ENCODE results near the gene ESRRA. TPM values are rescaled to one million over a fixed set of nuclear protein-coding genes. Genes with fewer than 3 reads are reported as not detected.

Gene ESRRA
- total and polyA plus RNA-seq, 2 of the 13 experiments (the other 11 are each of a cell fraction or from before 2014, with no cell fraction given), result 18.1 to 36.3 TPM

DNA sequence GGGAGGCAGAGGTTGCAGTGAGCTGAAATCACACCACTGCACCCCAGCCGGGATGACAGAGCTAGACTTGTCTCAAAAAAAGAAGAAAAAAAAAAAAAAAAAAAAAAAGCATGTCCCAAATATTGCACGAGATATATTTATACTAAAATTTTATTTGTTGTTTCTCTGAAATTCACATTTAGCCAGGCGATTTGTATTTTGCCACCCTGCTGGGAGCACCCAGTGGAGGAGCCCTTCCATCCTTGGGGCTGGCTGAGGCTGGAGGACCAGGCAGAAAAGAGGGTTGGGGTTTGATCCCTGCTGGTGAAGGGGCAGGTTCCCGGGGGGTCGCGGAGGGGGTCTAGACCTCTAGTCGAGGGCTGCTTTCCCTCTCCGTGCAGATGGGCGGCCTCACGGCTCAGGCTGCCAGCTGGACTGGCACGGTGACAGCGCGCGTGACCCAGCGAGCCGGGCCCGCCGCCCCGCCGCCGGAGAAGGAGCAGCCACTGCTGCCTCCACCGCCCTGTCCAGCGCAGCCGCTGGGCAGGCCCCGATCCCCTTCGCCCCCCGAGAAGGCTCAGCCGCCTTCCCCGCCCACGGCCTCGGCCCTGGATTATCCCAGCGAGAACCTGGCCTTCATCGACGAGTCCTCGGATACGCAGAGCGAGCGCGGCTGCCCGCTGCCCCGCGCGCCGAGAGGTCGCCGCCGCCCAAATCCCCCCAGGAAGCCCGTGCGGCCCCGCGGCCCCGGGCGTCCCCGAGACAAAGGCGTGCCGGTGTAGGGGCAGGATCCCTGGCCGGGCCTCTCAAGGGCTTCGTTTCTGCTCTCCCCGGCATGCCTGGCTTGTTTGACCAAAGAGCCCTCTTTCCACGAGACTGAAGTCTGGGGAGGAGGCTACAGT is 6.1 kb upstream of the ESRRA start:
- Histone ChIP-seq H3K4me2 (ENCODE audit: low read depth, low read length) (peak overlapping the region; percentile 84), H3K9me3 (ENCODE audit: low read length) (no peaks in the 10 kb centered on the region), H3K4me1 (ENCODE audit: insufficient read depth, low read length) (peaks cover 39% of the 10 kb centered on the region), H3K27ac (ENCODE audit: extremely low read length, insufficient read depth, low read length) (no peak overlapping the region), H4K20me1 (ENCODE audit: insufficient read depth, low read length) (0 out of 2 replicates have a peak, but pooled peaks cover 5% of the 10 kb centered on the region), H3K36me3 (replicated peaks in 1 of 2; ENCODE audit: control insufficient read depth in 1 of 2, insufficient read depth in 2 of 2, low read length in 2 of 2) (no peaks in the 10 kb centered on the region), H3K27me3 (ENCODE audit: control insufficient read depth in 1 of 2, insufficient read depth in 2 of 2, low read length in 2 of 2) (peaks cover 26 to 64% of the 10 kb centered on the region in 2 experiments; a peak in 4 of 5 replicates), H2AFZ (ENCODE audit: low read length) (no peak overlapping the region), H3K79me2 (ENCODE audit: insufficient read depth, low read length) (no peaks in the 10 kb centered on the region), H3K4me3 (replicated peaks in 1 of 3; ENCODE audit: insufficient read depth in 1 of 3, low read depth in 2 of 3, low read length in 3 of 3) (peak overlapping the region; percentile 31 to 64 (median 46); a peak in 5 of 6 replicates), H3K9ac (ENCODE audit: insufficient read depth, low read depth, low read length) (peak overlapping the region; percentile 25; the same call in 1 of the 2 replicates)
- DNase-seq (ENCODE audit: low spot score) (no peak), ATAC-seq (peak; percentile 16; the same call in 2 of the 3 replicates), FAIRE-seq (no peak)
- intact Hi-C loops (cut with micrococcal nuclease; ENCODE audit: unreplicated experiment) (no loop called here), in situ Hi-C loops (cut with HindIII; ENCODE audit: extremely low pct_ligation_motif_present, low pct_unique_long_range_greater_than_20kb) (no loop called here)
- ChIA-PET CTCF (ENCODE audit: low intra/inter-chr PET ratio, low total read pairs) (no interaction called here), POLR2A (interaction anchor here (0.7 to 1.0 kb wide), 2 partner anchors 25 to 30 kb away, joined by 3 to 4 read pairs; no protein-coding TSS in a partner anchor)
- BruUV-seq (replicated peaks), result no TSS peak
- 7% methylated on average over 4 of the region's 60 CpGs for whole genome bisulfite sequencing (ENCODE audit: low lambda C conversion rate)
- TF ChIP-seq, protein P1, sequence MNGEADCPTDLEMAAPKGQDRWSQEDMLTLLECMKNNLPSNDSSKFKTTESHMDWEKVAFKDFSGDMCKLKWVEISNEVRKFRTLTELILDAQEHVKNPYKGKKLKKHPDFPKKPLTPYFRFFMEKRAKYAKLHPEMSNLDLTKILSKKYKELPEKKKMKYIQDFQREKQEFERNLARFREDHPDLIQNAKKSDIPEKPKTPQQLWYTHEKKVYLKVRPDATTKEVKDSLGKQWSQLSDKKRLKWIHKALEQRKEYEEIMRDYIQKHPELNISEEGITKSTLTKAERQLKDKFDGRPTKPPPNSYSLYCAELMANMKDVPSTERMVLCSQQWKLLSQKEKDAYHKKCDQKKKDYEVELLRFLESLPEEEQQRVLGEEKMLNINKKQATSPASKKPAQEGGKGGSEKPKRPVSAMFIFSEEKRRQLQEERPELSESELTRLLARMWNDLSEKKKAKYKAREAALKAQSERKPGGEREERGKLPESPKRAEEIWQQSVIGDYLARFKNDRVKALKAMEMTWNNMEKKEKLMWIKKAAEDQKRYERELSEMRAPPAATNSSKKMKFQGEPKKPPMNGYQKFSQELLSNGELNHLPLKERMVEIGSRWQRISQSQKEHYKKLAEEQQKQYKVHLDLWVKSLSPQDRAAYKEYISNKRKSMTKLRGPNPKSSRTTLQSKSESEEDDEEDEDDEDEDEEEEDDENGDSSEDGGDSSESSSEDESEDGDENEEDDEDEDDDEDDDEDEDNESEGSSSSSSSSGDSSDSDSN (CRISPR knock-in tag; IDR thresholded peaks at IDR 0.05), result peak; percentile 40; the same call in 1 of the 2 replicates
- 0 out of 2 replicates have a peak, but pooled peaks have one; percentile 10 for TF ChIP-seq ZNF788 (CRISPR knock-in tag; IDR thresholded peaks at IDR 0.05; ENCODE audit: borderline replicate concordance)
- 0 out of 2 replicates have a peak, but pooled peaks have one; percentile 17 for TF ChIP-seq BCL6 (CRISPR knock-in tag; IDR thresholded peaks at IDR 0.05)
- peak; percentile 51; the same call in 1 of the 2 replicates for TF ChIP-seq ZNF777 (CRISPR knock-in tag; IDR thresholded peaks at IDR 0.05)
- TF ChIP-seq ZNF556 (CRISPR knock-in tag; IDR thresholded peaks at IDR 0.05; ENCODE audit: borderline replicate concordance), result no peak
- TF ChIP-seq HNRNPL (IDR thresholded peaks at IDR 0.05; ENCODE audit: low read depth, low read length), result 0 out of 2 replicates have a peak, but pooled peaks have one; percentile 42
- TF ChIP-seq, protein P2, sequence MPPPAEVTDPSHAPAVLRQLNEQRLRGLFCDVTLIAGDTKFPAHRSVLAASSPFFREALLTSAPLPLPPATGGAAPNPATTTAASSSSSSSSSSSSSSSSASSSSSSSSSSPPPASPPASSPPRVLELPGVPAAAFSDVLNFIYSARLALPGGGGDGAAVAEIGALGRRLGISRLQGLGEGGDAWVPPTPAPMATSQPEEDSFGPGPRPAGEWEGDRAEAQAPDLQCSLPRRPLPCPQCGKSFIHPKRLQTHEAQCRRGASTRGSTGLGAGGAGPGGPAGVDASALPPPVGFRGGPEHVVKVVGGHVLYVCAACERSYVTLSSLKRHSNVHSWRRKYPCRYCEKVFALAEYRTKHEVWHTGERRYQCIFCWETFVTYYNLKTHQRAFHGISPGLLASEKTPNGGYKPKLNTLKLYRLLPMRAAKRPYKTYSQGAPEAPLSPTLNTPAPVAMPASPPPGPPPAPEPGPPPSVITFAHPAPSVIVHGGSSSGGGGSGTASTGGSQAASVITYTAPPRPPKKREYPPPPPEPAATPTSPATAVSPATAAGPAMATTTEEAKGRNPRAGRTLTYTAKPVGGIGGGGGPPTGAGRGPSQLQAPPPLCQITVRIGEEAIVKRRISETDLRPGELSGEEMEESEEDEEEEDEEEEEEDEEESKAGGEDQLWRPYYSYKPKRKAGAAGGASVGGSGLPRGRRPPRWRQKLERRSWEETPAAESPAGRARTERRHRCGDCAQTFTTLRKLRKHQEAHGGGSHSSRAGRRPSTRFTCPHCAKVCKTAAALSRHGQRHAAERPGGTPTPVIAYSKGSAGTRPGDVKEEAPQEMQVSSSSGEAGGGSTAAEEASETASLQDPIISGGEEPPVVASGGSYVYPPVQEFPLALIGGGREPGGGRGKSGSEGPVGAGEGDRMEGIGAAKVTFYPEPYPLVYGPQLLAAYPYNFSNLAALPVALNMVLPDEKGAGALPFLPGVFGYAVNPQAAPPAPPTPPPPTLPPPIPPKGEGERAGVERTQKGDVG (CRISPR knock-in tag; IDR thresholded peaks at IDR 0.05; ENCODE audit: borderline replicate concordance), result no peak
- TF ChIP-seq ZNF263 (CRISPR knock-in tag; IDR thresholded peaks at IDR 0.05), result peak; percentile 51
- peak; percentile 15 for TF ChIP-seq HNRNPLL (IDR thresholded peaks at IDR 0.05; ENCODE audit: low read depth, low read length, poor library complexity, severe bottlenecking)
- 0 out of 2 replicates have a peak, but pooled peaks have one; percentile 26 for TF ChIP-seq ZNF703 (CRISPR knock-in tag; IDR thresholded peaks at IDR 0.05; ENCODE audit: borderline replicate concordance)
- TF ChIP-seq ZNF747 (CRISPR knock-in tag; IDR thresholded peaks at IDR 0.05; ENCODE audit: borderline replicate concordance), result 0 out of 2 replicates have a peak, but pooled peaks have one; percentile 42
- no peak for TF ChIP-seq ZNF550 (CRISPR knock-in tag; IDR thresholded peaks at IDR 0.05; ENCODE audit: borderline replicate concordance)
- 0 out of 2 replicates have a peak, but pooled peaks have one; percentile 42 for TF ChIP-seq MTF2 (CRISPR knock-in tag; IDR thresholded peaks at IDR 0.05; ENCODE audit: borderline replicate concordance)
- TF ChIP-seq, protein P3, sequence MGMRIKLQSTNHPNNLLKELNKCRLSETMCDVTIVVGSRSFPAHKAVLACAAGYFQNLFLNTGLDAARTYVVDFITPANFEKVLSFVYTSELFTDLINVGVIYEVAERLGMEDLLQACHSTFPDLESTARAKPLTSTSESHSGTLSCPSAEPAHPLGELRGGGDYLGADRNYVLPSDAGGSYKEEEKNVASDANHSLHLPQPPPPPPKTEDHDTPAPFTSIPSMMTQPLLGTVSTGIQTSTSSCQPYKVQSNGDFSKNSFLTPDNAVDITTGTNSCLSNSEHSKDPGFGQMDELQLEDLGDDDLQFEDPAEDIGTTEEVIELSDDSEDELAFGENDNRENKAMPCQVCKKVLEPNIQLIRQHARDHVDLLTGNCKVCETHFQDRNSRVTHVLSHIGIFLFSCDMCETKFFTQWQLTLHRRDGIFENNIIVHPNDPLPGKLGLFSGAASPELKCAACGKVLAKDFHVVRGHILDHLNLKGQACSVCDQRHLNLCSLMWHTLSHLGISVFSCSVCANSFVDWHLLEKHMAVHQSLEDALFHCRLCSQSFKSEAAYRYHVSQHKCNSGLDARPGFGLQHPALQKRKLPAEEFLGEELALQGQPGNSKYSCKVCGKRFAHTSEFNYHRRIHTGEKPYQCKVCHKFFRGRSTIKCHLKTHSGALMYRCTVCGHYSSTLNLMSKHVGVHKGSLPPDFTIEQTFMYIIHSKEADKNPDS (CRISPR knock-in tag; IDR thresholded peaks at IDR 0.05), result no peak
